HFF-Myc (cell line): ENCODE measurements around the gene ASPDH.

Experiments used
- DNase-seq: peaks from one replicate; pipeline ENCODE4 v3.0.0-alpha.2; 2011; ENCODE audit warnings: low read depth; ENCODE audit errors: extremely low read depth
- H3K4me3 ChIP-seq: replicated peaks from 2 replicates; pipeline ENCODE4 v1.5.1; 2011; ENCODE audit warnings: low read depth, mild to moderate bottlenecking, control low read depth, low read length
- TF ChIP-seq, protein P1 (sequence below): IDR thresholded peaks from 2 replicates; pipeline ENCODE4 v1.5.1; 2012; ENCODE audit warnings: mild to moderate bottlenecking, low read depth, low read length, control low read depth; ENCODE audit errors: missing control alignments

The ASPDH gene

DNA sequence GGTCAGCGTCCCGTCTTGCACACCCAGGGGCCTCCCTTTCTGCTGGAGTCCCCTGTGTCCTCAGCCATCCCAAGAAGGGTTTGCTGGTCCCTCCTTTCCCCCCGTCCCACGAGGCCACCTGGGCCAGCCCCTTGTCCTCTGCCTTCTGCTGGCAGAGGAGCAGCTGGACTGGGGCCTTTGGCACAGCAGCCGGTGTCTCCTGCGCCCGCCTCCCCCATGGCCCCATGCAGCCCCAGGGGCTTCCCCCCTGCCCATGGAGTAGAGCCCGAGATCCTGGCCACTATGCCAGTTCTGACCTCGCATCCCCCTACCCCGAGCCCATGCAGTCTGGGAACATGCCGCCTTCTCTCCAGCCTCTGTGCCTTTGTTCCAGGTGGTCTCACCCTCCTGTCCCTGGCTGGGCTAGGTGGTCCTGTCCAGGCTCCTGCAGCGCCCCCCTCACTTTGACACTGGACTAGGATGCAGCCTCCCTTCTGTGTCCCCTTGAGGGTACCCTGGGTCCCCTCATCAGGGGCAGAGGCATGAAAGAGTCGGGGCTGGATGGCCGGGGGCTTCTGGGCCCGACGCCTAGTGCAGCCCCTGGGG, 31.4 kb downstream of the ASPDH start:
- DNase-seq = no peak
- H3K4me3 ChIP-seq = no peak overlapping the region
- TF ChIP-seq, protein P1, sequence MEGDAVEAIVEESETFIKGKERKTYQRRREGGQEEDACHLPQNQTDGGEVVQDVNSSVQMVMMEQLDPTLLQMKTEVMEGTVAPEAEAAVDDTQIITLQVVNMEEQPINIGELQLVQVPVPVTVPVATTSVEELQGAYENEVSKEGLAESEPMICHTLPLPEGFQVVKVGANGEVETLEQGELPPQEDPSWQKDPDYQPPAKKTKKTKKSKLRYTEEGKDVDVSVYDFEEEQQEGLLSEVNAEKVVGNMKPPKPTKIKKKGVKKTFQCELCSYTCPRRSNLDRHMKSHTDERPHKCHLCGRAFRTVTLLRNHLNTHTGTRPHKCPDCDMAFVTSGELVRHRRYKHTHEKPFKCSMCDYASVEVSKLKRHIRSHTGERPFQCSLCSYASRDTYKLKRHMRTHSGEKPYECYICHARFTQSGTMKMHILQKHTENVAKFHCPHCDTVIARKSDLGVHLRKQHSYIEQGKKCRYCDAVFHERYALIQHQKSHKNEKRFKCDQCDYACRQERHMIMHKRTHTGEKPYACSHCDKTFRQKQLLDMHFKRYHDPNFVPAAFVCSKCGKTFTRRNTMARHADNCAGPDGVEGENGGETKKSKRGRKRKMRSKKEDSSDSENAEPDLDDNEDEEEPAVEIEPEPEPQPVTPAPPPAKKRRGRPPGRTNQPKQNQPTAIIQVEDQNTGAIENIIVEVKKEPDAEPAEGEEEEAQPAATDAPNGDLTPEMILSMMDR = no peak

DNA sequence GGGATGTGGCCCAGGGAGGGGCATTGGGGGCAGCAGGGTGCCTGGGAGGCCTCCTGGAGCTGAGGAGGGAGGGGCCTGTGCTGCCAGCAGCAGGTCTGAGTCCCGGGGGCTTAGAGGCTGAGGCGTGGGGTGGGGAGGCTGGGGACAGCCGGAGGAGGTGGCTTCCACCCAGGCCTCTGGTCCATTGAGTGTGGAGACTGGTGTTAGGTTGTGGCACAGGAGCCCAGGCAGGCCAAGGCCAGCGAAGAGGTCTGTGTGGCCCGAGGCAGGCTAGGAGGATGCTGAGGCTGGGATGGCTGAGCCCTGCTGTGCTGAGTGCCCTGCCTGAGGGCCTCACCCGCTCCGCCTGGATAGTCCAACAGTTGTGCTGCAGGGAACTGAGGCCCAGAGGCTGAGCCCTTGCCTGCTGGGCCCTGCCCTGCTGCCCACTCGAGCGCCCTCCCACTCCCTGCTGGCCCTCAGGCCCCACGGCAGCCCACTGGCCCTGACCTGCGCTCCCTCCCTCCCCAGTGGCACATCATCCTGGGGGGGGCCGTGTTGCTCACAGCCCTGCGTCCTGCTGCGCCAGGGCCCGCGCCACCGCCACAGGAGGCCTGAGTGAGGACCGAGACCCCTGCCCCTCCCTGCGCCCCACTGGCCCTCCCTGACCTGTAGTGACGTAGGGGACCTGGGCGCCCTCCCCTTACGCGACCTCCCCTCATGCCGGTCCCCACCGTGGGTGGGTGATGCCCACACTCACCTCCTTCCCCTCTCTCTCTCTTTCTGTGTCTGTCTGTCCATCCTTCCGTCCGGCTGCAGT, 32.2 kb downstream of the ASPDH start:
- H3K4me3 ChIP-seq = no peak overlapping the region
- TF ChIP-seq, protein P1 = no peak
- DNase-seq = no peak

DNA sequence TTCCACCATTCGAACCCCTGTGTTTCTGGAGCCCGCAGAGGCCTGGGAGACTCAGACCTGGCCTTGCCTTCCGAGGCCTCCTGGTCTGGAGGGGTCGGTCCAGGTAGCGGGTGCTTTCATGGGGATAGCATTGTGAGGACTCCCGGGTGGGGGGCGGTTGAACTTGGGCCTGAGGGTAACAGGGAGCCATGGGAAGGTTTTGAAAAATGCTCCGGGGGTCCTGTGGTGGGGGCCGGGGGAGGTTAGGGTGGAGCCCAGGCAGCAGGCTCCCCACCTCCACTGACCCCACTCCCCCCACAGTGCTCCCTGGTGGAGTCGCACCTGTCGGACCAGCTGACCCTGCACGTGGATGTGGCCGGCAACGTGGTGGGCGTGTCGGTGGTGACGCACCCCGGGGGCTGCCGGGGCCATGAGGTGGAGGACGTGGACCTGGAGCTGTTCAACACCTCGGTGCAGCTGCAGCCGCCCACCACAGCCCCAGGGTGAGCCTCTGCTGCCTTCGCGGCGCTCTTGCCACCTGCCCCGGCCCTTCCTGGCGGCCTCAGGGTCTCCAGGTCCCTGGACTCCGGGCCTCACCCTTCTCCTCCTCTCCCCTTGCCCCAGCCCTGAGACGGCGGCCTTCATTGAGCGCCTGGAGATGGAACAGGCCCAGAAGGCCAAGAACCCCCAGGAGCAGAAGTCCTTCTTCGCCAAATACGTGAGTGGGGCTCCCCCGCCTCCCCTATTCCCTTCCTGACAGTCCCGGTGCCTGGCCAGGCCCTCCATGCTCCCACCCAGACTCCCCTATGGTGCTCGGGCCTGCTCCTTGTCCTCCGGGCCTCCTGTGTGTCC, 33.2 kb downstream of the ASPDH start:
- TF ChIP-seq, protein P1 = no peak
- DNase-seq = no peak
- no peak overlapping the region for H3K4me3 ChIP-seq

DNA sequence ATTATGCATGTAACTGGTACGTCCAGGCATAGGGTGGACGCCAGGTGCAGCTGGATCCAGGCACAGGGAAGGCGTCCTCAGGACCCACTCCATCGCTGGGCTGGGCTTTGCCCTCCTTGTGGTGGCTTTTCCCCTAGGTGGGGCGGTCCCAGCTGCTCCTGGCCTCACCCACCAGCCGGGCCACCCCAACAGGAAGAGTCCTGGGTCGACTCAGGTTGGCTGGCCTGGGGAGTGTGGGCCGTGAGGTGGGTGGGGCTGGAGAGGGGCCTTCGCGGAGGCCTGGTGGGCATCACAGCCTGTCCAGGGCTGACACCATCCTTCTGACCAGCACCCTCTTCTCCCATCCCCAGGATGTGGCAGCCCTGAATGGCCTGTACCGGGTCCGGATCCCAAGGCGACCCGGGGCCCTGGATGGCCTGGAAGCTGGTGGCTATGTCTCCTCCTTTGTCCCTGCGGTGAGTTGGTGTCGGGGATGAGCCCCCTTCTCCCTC, 33.9 kb downstream of the ASPDH start:
- no peak overlapping the region for H3K4me3 ChIP-seq
- TF ChIP-seq, protein P1 = no peak
- DNase-seq = no peak

DNA sequence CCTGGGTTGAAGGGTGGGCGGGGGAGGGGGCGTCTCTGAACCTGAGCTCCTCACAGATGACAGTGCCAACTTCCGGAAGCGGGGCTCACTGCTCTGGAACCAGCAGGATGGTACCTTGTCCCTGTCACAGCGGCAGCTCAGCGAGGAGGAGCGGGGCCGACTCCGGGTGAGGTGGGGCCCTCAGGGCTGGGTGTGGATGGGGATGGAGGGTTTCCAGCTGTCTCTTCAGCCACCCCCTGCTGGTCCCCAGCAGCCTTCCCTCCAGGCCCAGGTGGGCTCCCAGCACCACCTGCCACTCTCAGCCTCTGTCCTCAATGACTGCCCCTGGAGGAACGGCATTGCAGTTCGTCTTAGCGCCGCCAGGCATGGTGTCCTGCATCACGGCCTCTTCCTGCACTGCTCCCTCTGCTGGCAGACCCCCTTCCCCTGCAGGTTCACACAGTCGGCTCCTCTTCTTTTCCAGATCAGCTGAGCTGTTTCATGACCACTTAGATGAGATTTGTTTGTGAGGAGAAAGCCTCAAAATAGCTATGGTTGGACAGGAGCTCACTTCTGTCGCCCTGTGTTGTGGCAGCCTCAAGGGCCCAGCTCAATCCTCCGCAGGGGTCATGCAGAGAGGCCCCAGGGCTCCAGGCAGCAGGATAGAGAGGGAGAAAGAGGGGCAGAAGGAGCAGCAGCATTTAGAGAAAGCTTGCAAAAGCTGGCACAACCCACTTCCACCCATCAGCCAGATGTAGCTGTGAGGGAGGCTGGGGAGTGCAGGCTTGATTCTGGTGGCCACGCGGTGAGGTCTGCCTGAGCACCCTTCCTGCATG, 34.6 kb downstream of the ASPDH start:
- no peak for DNase-seq
- TF ChIP-seq, protein P1 = peak; percentile 84
- H3K4me3 ChIP-seq = no peak overlapping the region

DNA sequence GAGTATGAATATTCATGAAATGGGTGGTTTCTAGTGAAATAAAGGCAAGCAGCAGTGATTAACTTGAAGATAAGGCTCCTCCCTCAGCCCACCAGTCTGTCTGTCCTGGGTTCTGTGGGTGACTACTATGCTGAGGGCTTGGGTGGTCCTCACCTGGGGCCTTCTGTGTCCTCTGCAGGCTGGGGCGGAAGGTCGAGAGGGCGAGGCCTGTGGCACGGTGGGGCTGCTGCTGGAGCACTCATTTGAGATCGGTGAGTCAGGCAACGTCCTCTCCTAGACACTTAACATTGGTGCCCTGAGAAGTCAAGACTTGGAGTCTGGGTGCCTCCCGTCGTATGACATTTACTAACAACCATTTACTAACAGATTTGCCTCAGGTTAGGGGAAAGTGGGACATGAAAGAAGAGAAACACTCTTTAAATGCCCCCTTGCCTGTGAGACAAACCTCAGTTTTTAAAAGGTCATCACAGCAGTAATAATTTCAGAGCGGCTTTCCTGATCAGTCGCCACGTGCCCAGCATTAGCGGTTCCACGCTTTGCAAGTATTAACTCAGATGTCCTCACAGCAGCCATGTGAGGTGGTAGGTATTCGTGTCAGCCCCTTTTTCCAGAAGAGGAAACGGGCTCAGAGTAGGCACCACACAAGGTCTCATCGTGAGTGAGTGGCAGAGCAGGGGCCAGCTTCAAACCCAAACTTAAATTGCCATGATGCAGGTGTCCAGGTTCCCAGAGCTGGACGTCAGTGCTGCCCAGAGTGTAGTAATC, 35.8 kb downstream of the ASPDH start:
- H3K4me3 ChIP-seq = no peak overlapping the region; the same call in 1 of the 2 replicates
- no peak for DNase-seq
- TF ChIP-seq, protein P1 = no peak
